ENCODE results near the gene GRIA1. TPM values are rescaled to one million over a fixed set of nuclear protein-coding genes. Genes with fewer than 3 reads are reported as not detected.

GRIA1 gene
- total RNA-seq, 1 donor from 2014 or later: 3.3 TPM

DNA sequence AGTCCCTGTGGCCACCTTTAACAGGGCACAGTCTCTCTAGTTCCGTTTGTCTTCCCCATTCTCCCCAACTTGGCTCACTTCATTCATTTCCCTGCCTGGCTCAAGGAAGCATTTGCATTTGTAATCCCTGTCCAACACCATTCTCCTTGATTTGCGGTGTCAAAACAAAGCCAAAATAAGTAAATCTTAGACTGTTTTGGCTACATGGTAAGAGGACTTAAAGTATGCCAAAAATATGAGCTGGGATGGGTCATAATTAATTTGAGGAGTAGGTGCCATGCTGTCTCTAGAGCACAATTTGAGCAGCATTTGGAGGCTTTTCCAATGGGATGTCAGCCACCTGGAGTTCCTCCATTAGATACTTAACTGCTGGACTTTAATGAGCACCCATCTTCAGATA lies 3.7 kb upstream of the GRIA1 start:
- Histone ChIP-seq H3K9ac (no peak overlapping the region), H3K9me3 (ENCODE audit: low read depth) (no peaks in the 10 kb centered on the region), H3K4me2 (no peak overlapping the region), H3F3A (ENCODE audit: low read depth) (peaks cover 5% of the 10 kb centered on the region), H3K4me1 (peaks cover 26% of the 10 kb centered on the region), H3K4me3 (no peak overlapping the region), H2AFZ (replicated peaks) (no peak overlapping the region), H3K27me3 (peaks cover 7% of the 10 kb centered on the region), H3K79me2 (ENCODE audit: low read depth) (no peaks in the 10 kb centered on the region), H3K36me3 (no peaks in the 10 kb centered on the region), H4K20me1 (ENCODE audit: low read depth) (no peaks in the 10 kb centered on the region), H3K27ac (no peak overlapping the region)
- DNase-seq (ENCODE audit: low spot score): no peak
- no peaks in the 10 kb centered on the region for H3K9me3 Mint-ChIP-seq
- peaks cover 23% of the 10 kb centered on the region for H3K4me1 Mint-ChIP-seq
- H3K27ac Mint-ChIP-seq: no peak overlapping the region
- H3K27me3 Mint-ChIP-seq (ENCODE audit: insufficient read depth, low read depth): no peaks in the 10 kb centered on the region
- no peak overlapping the region for H3K4me3 Mint-ChIP-seq
- TF ChIP-seq EZH2phosphoT487 (IDR thresholded peaks at IDR 0.05): no peak
- TF ChIP-seq EZH2 (IDR thresholded peaks at IDR 0.05): no peak
- TF ChIP-seq, protein P1, sequence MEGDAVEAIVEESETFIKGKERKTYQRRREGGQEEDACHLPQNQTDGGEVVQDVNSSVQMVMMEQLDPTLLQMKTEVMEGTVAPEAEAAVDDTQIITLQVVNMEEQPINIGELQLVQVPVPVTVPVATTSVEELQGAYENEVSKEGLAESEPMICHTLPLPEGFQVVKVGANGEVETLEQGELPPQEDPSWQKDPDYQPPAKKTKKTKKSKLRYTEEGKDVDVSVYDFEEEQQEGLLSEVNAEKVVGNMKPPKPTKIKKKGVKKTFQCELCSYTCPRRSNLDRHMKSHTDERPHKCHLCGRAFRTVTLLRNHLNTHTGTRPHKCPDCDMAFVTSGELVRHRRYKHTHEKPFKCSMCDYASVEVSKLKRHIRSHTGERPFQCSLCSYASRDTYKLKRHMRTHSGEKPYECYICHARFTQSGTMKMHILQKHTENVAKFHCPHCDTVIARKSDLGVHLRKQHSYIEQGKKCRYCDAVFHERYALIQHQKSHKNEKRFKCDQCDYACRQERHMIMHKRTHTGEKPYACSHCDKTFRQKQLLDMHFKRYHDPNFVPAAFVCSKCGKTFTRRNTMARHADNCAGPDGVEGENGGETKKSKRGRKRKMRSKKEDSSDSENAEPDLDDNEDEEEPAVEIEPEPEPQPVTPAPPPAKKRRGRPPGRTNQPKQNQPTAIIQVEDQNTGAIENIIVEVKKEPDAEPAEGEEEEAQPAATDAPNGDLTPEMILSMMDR (IDR thresholded peaks at IDR 0.05): no peak
- H3K36me3 Mint-ChIP-seq: no peaks in the 10 kb centered on the region

DNA sequence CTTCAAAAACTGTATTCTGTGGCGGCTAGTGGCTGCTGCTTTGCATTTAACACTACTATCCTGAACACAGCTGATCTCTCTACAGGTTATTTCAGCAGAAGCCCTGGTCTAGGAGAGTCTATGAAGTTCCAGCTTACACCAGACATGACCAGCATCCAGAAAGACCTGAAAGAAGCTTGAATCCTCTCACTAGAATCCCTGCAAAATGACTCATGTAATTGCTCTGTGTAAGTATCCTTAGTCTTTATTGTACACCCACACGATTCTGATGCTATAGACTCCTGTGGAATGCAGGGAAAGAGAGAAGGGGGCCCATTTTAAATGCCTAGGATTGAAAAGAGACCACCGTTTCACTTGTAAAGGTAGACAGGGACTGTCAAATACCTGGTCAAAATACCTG lies 859 bp upstream of the GRIA1 start:
- Mint-ChIP-seq H3K27ac (no peak overlapping the region), H3K4me3 (peak overlapping the region; percentile 93), H3K4me1 (peaks cover 49% of the 10 kb centered on the region), H3K27me3 (ENCODE audit: insufficient read depth, low read depth) (no peaks in the 10 kb centered on the region), H3K9me3 (no peaks in the 10 kb centered on the region), H3K36me3 (no peaks in the 10 kb centered on the region)
- peaks cover 7% of the 10 kb centered on the region for H3K27me3 ChIP-seq
- no peak overlapping the region for H3K9ac ChIP-seq
- H3K4me2 ChIP-seq: no peak overlapping the region
- no peak overlapping the region for H3K27ac ChIP-seq
- TF ChIP-seq EZH2phosphoT487 (IDR thresholded peaks at IDR 0.05): no peak
- TF ChIP-seq EZH2 (IDR thresholded peaks at IDR 0.05): no peak
- TF ChIP-seq, protein P1 (IDR thresholded peaks at IDR 0.05): no peak
- H3K79me2 ChIP-seq (ENCODE audit: low read depth): no peaks in the 10 kb centered on the region
- no peak overlapping the region for H3K4me3 ChIP-seq
- H3F3A ChIP-seq (ENCODE audit: low read depth): peaks cover 5% of the 10 kb centered on the region
- no peaks in the 10 kb centered on the region for H4K20me1 ChIP-seq (ENCODE audit: low read depth)
- no peaks in the 10 kb centered on the region for H3K9me3 ChIP-seq (ENCODE audit: low read depth)
- no peak overlapping the region for H2AFZ ChIP-seq (replicated peaks)
- no peak for DNase-seq (ENCODE audit: low spot score)
- no peaks in the 10 kb centered on the region for H3K36me3 ChIP-seq
- peaks cover 29% of the 10 kb centered on the region for H3K4me1 ChIP-seq

GRCh38 chr5:153491038-153491744 lies 721 bp downstream of the GRIA1 start:
- no peak for DNase-seq (ENCODE audit: low spot score)
- Histone ChIP-seq H3K36me3 (no peaks in the 10 kb centered on the region), H3K27me3 (peaks cover 7% of the 10 kb centered on the region), H3K4me3 (peak overlapping the region; percentile 40), H3K4me1 (peaks cover 29% of the 10 kb centered on the region), H3K27ac (no peak overlapping the region), H3K9ac (no peak overlapping the region), H4K20me1 (ENCODE audit: low read depth) (no peaks in the 10 kb centered on the region), H3F3A (ENCODE audit: low read depth) (peaks cover 5% of the 10 kb centered on the region), H3K4me2 (peak overlapping the region; percentile 72), H2AFZ (replicated peaks) (peak overlapping the region; percentile 77), H3K9me3 (ENCODE audit: low read depth) (no peaks in the 10 kb centered on the region), H3K79me2 (ENCODE audit: low read depth) (no peaks in the 10 kb centered on the region)
- Mint-ChIP-seq H3K27me3 (ENCODE audit: insufficient read depth, low read depth) (no peaks in the 10 kb centered on the region), H3K36me3 (peaks cover 3% of the 10 kb centered on the region), H3K4me3 (peak overlapping the region; percentile 93), H3K9me3 (no peaks in the 10 kb centered on the region), H3K4me1 (peaks cover 52% of the 10 kb centered on the region), H3K27ac (peak overlapping the region; percentile 80)
- TF ChIP-seq EZH2 (IDR thresholded peaks at IDR 0.05): no peak
- no peak for TF ChIP-seq EZH2phosphoT487 (IDR thresholded peaks at IDR 0.05)
- TF ChIP-seq, protein P1 (IDR thresholded peaks at IDR 0.05): no peak

Measured in neural progenitor cell (in vitro differentiated cells).